ENCODE data around the gene GIT2.
A peak's percentile ranks its signal among the peaks of the same experiment; 100 is the strongest.

The GIT2 gene

DNA sequence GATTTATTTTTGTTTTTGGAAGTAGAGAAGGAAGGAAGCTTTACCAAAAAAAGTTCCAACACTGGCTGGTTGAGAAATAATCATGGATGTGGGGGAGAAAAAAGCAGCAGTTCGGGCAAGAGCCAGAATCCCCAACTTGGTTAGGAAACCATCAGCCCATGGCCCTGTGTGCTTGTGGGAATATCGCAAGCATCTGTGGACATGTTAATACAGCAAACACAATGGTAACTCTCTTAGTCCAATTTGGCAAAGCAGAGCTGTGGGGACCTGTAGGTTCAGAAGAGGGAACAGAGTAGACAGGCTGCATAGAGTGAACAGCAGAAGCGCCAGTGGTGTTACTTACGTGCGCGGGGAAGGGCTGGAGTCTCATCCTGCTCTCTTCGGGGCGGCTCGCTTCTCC lies 49.3 kb downstream of the GIT2 start:
- peaks cover 100% of the 10 kb centered on the region for H3K36me3 ChIP-seq
- TF ChIP-seq, protein P1, sequence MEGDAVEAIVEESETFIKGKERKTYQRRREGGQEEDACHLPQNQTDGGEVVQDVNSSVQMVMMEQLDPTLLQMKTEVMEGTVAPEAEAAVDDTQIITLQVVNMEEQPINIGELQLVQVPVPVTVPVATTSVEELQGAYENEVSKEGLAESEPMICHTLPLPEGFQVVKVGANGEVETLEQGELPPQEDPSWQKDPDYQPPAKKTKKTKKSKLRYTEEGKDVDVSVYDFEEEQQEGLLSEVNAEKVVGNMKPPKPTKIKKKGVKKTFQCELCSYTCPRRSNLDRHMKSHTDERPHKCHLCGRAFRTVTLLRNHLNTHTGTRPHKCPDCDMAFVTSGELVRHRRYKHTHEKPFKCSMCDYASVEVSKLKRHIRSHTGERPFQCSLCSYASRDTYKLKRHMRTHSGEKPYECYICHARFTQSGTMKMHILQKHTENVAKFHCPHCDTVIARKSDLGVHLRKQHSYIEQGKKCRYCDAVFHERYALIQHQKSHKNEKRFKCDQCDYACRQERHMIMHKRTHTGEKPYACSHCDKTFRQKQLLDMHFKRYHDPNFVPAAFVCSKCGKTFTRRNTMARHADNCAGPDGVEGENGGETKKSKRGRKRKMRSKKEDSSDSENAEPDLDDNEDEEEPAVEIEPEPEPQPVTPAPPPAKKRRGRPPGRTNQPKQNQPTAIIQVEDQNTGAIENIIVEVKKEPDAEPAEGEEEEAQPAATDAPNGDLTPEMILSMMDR (IDR thresholded peaks at IDR 0.05): no peak
- H3K4me3 ChIP-seq (ENCODE audit: low read depth in 1 of 2, low read length in 1 of 2): no peak overlapping the region
- H3K27me3 ChIP-seq: no peaks in the 10 kb centered on the region
- peak overlapping the region; percentile 71 for H3K27ac ChIP-seq
- no peaks in the 10 kb centered on the region for H3K9me3 ChIP-seq
- peaks cover 13% of the 10 kb centered on the region in 2 experiments for H3K4me1 ChIP-seq (ENCODE audit: control insufficient read depth in 1 of 2, insufficient read depth in 1 of 2, low read depth in 1 of 2, low read length in 1 of 2)

GRCh38 chr12:109946505-109946904 lies 49.7 kb downstream of the GIT2 start:
- Histone ChIP-seq H3K36me3 (peaks cover 99% of the 10 kb centered on the region), H3K27ac (peak overlapping the region; percentile 71)
- TF ChIP-seq, protein P1 (IDR thresholded peaks at IDR 0.05): no peak

GRCh38 chr12:109944561-109945359 lies 51.4 kb downstream of the GIT2 start:
- H3K4me3 ChIP-seq (ENCODE audit: low read depth in 1 of 2, low read length in 1 of 2): no peak overlapping the region
- peak overlapping the region; percentile 9 for H3K27ac ChIP-seq
- H3K4me1 ChIP-seq (ENCODE audit: control insufficient read depth in 1 of 2, insufficient read depth in 1 of 2, low read depth in 1 of 2, low read length in 1 of 2): peaks cover 13% of the 10 kb centered on the region in 2 experiments
- H3K36me3 ChIP-seq: peaks cover 91% of the 10 kb centered on the region
- H3K27me3 ChIP-seq: no peaks in the 10 kb centered on the region
- TF ChIP-seq, protein P1 (IDR thresholded peaks at IDR 0.05): no peak
- H3K9me3 ChIP-seq: no peaks in the 10 kb centered on the region

More at GRCh38 chr12:109946505-109946904, 49.7 kb downstream of the GIT2 start:
- H3K4me1 ChIP-seq (ENCODE audit: control insufficient read depth in 1 of 2, insufficient read depth in 1 of 2, low read depth in 1 of 2, low read length in 1 of 2): peaks cover 13% of the 10 kb centered on the region in 2 experiments
- H3K9me3 ChIP-seq: no peaks in the 10 kb centered on the region
- no peak overlapping the region for H3K4me3 ChIP-seq (ENCODE audit: low read depth in 1 of 2, low read length in 1 of 2)
- H3K27me3 ChIP-seq: no peaks in the 10 kb centered on the region

- no peak overlapping the region for H3K27ac ChIP-seq
- no peaks in the 10 kb centered on the region for H3K27me3 ChIP-seq
- TF ChIP-seq, protein P1 (IDR thresholded peaks at IDR 0.05): no peak
- no peaks in the 10 kb centered on the region for H3K9me3 ChIP-seq
- no peak overlapping the region for H3K4me3 ChIP-seq (ENCODE audit: low read depth in 1 of 2, low read length in 1 of 2)
- peaks cover 89% of the 10 kb centered on the region for H3K36me3 ChIP-seq
- peaks cover 13% of the 10 kb centered on the region in 2 experiments for H3K4me1 ChIP-seq (ENCODE audit: control insufficient read depth in 1 of 2, insufficient read depth in 1 of 2, low read depth in 1 of 2, low read length in 1 of 2)
These were observed 52.4 kb downstream of the GIT2 start for GRCh38 chr12:109943811-109944210.

DNA sequence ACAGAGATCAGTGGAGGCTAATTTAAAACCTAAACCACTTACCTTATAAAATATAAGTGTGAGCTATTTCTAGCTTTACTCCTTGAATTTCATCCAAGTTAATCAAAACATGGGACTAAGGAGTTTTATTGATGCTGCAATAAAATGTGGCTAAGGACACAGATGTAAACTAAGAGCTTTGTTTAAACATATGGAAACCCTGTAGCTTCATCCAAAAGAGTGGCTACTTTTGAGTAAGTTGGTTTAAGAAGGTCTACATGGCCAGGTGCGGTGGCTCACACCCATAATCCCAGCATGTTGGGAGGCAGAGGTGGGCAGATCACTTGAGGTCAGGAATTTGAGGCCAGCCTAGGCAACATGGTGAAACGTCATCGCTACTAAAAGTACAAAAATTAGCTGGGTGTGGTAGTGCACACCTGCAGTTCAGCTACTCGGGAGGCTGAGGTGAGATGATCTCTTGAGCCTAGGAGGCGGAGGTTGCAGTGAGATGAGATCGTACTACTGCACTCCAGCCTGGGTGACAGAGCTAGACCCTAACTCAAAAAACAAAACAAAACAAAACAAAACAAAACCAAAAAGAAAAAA lies 55.7 kb downstream of the GIT2 start:
- H3K27me3 ChIP-seq: no peaks in the 10 kb centered on the region
- TF ChIP-seq, protein P1 (IDR thresholded peaks at IDR 0.05): no peak
- H3K36me3 ChIP-seq: peaks cover 89% of the 10 kb centered on the region
- no peak overlapping the region for H3K27ac ChIP-seq
- no peak overlapping the region for H3K4me3 ChIP-seq (ENCODE audit: low read depth in 1 of 2, low read length in 1 of 2)
- H3K4me1 ChIP-seq (ENCODE audit: control insufficient read depth in 1 of 2, insufficient read depth in 1 of 2, low read depth in 1 of 2, low read length in 1 of 2): no peaks in the 10 kb centered on the region
- peaks cover 6% of the 10 kb centered on the region for H3K9me3 ChIP-seq

Measured in neutrophil (primary cell).